Epithelial cell of esophagus (primary cell): ENCODE data around the gene ZFP91.

Experiments used
- DNase-seq: peaks from one replicate; pipeline ENCODE4 v3.0.0; 2010; ENCODE audit warnings: low read depth
- H3K4me3 ChIP-seq: 2 replicates; pipeline ENCODE4 v1.5.1; 2011; ENCODE audit warnings: mild to moderate bottlenecking, low read length, control low read depth
- CTCF ChIP-seq: IDR thresholded peaks from 2 replicates; pipeline ENCODE4 v1.5.1; 2011; ENCODE audit warnings: low read depth, mild to moderate bottlenecking, low read length, control low read depth, inconsistent platforms; ENCODE audit not compliant: insufficient read depth; ENCODE audit errors: missing control alignments

ZFP91 gene

GRCh38 chr11:58600510-58600909 is 21.6 kb downstream of the ZFP91 start:
- DNase-seq, result no peak

GRCh38 chr11:58606930-58607714 is 28.3 kb downstream of the ZFP91 start:
- TF ChIP-seq CTCF, result no peak
- no peak for DNase-seq
- H3K4me3 ChIP-seq, result no peak overlapping the region

More at GRCh38 chr11:58600510-58600909, 21.6 kb downstream of the ZFP91 start:
- H3K4me3 ChIP-seq, result no peak overlapping the region
- no peak for TF ChIP-seq CTCF

- DNase-seq, result no peak
- no peak for TF ChIP-seq CTCF
- no peak overlapping the region for H3K4me3 ChIP-seq
Measured at GRCh38 chr11:58608331-58608730, 29.5 kb downstream of the ZFP91 start.

GRCh38 chr11:58609723-58610122 is 30.9 kb downstream of the ZFP91 start:
- no peak for TF ChIP-seq CTCF
- H3K4me3 ChIP-seq, result no peak overlapping the region
- no peak for DNase-seq

GRCh38 chr11:58613228-58613627 is 34.4 kb downstream of the ZFP91 start:
- DNase-seq, result no peak

GRCh38 chr11:58615559-58615958 is 36.7 kb downstream of the ZFP91 start:
- DNase-seq, result no peak
- H3K4me3 ChIP-seq, result no peak overlapping the region
- no peak for TF ChIP-seq CTCF

More at GRCh38 chr11:58613228-58613627, 34.4 kb downstream of the ZFP91 start:
- TF ChIP-seq CTCF, result no peak
- no peak overlapping the region for H3K4me3 ChIP-seq

- DNase-seq, result peak; percentile 74
- no peak overlapping the region for H3K4me3 ChIP-seq
- no peak for TF ChIP-seq CTCF
Measured at GRCh38 chr11:58616594-58616993, 37.7 kb downstream of the ZFP91 start.
